Fibroblast of lung (primary cell): ENCODE results near the gene ATP5PD.

Source experiments
- CTCF ChIP-seq, 2 donors: IDR thresholded peaks in 1 of 2; conservative IDR thresholded peaks in 1 of 2; 1 replicate in 1 of 2; 2 replicates in 1 of 2; pipeline ENCODE4 v1.5.1; 2011 to 2012; ENCODE audit warnings: low read length in 2 of 2, control low read depth in 1 of 2, inconsistent platforms in 1 of 2, low read depth in 1 of 2, mild to moderate bottlenecking in 1 of 2
- EZH2 ChIP-seq: IDR thresholded peaks from 2 replicates; pipeline ENCODE4 v1.5.1; 2012; ENCODE audit warnings: low read length, control low read depth, mild to moderate bottlenecking; ENCODE audit errors: missing control alignments

DNA sequence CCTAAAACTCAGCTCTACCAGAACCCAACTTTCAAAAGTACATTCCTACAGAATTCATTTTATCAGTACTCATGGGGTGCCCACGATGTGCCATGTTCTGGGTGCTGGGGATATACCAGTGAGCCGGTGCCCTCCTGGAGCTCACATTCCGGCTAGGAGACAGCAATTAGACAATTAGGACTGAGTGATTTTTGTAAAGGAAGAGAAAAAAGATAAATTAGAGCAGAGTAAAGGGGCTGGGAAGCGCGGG lies 34.7 kb downstream of the ATP5PD start:
- no peak for TF ChIP-seq CTCF (conservative IDR thresholded peaks at IDR 0.05 in 1 of 2, IDR thresholded peaks at IDR 0.05 in 1 of 2; ENCODE audit: low read depth in 1 of 2, low read length in 2 of 2)
- no peak for TF ChIP-seq EZH2
